ENCODE measurements around the gene SMYD1.

DNA sequence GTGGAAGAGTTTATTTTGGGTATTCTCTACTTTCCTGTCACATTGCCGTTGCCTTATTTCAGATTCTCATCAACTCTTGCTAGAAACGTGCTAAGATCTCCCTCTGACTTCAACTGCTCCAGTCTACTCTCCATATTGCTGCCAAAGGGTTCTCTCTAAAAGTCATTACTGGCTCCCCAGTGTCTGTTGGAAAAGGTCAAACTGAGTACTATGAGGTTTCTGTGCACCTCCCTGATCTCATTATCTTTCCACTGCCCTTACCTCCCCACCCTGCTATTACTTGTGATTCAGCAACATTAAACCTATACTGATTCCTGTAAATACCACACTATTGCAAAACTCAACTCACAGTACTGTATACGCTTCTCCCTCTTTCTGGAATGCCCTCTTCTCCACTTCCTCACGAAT lies 10.2 kb upstream of the SMYD1 start:
- TF ChIP-seq, protein P1, sequence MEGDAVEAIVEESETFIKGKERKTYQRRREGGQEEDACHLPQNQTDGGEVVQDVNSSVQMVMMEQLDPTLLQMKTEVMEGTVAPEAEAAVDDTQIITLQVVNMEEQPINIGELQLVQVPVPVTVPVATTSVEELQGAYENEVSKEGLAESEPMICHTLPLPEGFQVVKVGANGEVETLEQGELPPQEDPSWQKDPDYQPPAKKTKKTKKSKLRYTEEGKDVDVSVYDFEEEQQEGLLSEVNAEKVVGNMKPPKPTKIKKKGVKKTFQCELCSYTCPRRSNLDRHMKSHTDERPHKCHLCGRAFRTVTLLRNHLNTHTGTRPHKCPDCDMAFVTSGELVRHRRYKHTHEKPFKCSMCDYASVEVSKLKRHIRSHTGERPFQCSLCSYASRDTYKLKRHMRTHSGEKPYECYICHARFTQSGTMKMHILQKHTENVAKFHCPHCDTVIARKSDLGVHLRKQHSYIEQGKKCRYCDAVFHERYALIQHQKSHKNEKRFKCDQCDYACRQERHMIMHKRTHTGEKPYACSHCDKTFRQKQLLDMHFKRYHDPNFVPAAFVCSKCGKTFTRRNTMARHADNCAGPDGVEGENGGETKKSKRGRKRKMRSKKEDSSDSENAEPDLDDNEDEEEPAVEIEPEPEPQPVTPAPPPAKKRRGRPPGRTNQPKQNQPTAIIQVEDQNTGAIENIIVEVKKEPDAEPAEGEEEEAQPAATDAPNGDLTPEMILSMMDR (IDR thresholded peaks at IDR 0.05) = no peak
- TF ChIP-seq POLR2A (IDR thresholded peaks at IDR 0.05) = no peak

Data from lower leg skin (tissue), 3 donors.